Coronary artery (tissue), 2 donors: ENCODE data around the gene IRGQ.
A peak's percentile ranks its signal among the peaks of the same experiment; 100 is the strongest.

ENCODE experiments used
- DNase-seq: peaks from one replicate; pipeline ENCODE4 v3.0.0-alpha.2; 2017; ENCODE audit warnings: low spot score
- H3K27ac ChIP-seq, 2 donors: fragments of 200-600 bp; sonication (generic); one replicate each; pipeline ENCODE4 v1.5.1; 2016 to 2019
- H3K4me3 ChIP-seq: fragments of 200-600 bp; sonication (generic); 2 replicates; pipeline ENCODE4 v1.5.1; 2016; ENCODE audit warnings: mild to moderate bottlenecking, moderate library complexity
- CTCF ChIP-seq: fragments of 200-600 bp; sonication (generic); IDR thresholded peaks from one replicate; pipeline ENCODE4 v1.5.1; 2019; ENCODE audit warnings: antibody characterized with exemption

The IRGQ gene

GRCh38 chr19:43595999-43596841 is at the start of gene IRGQ, which contains the start of gene ZNF576:
IRGQ (minus strand) TSS chr19:43596134; CDS start chr19:43595338, 796 bp downstream.
ZNF576 (plus strand) TSS chr19:43596595; CDS start chr19:43597109, 514 bp downstream.
- Histone ChIP-seq H3K27ac (peak within 1 kb of the TSS; percentile 76 to 97), H3K4me3 (peak within 1 kb of the TSS; percentile 67)
- no peak for TF ChIP-seq CTCF
- DNase-seq: peak; percentile 100

- Histone ChIP-seq H3K4me3 (no peak overlapping the region), H3K27ac (no peak overlapping the region)
- no peak for DNase-seq
- TF ChIP-seq CTCF: no peak
Observed at GRCh38 chr19:43644181-43644580, 48.2 kb upstream of the IRGQ start.

- Histone ChIP-seq H3K4me3 (no peak overlapping the region), H3K27ac (no peak overlapping the region)
- TF ChIP-seq CTCF: no peak
- DNase-seq: no peak
Observed at GRCh38 chr19:43643326-43643725, 47.4 kb upstream of the IRGQ start.

GRCh38 chr19:43642531-43642930 is 46.6 kb upstream of the IRGQ start:
- no peak for DNase-seq
- H3K27ac ChIP-seq: no peak overlapping the region
- TF ChIP-seq CTCF: no peak

GRCh38 chr19:43641333-43641732 is 45.4 kb upstream of the IRGQ start:
- no peak for TF ChIP-seq CTCF
- Histone ChIP-seq H3K4me3 (no peak overlapping the region), H3K27ac (no peak overlapping the region)
- DNase-seq: no peak

More at GRCh38 chr19:43642531-43642930, 46.6 kb upstream of the IRGQ start:
- H3K4me3 ChIP-seq: no peak overlapping the region

GRCh38 chr19:43640424-43640757 is 44.5 kb upstream of the IRGQ start:
- H3K27ac ChIP-seq: no peak overlapping the region
- TF ChIP-seq CTCF: no peak
- no peak for DNase-seq
- H3K4me3 ChIP-seq: peak overlapping the region; percentile 78
